Stomach (tissue), 4 donors: Measurements from ENCODE around the gene RAD52.

Experiments
- EP300 ChIP-seq: sonication (generic); formaldehyde crosslinking; IDR thresholded peaks from one replicate; pipeline ENCODE4 v1.6.1; 2017; ENCODE audit warnings: antibody characterized with exemption
- POLR2A ChIP-seq, 4 donors: fragments of 450-650 bp; IDR thresholded peaks; one replicate each; pipeline ENCODE4 v1.6.1; 2016; ENCODE audit warnings: antibody characterized with exemption in 4 of 4, control low read depth in 2 of 4, mild to moderate bottlenecking in 1 of 4, moderate library complexity in 1 of 4
- POLR2AphosphoS5 ChIP-seq, 3 donors: sonication (generic); formaldehyde crosslinking; IDR thresholded peaks; one replicate each; pipeline ENCODE4 v1.6.1; 2016; ENCODE audit warnings: antibody characterized with exemption in 3 of 3
- TF ChIP-seq, protein P1 (sequence below), 7 experiments: fragments of 450-650 bp in 4 of 7; fragments of 200-600 bp in 3 of 7; sonication (generic) in 3 of 7; IDR thresholded peaks; one replicate each; pipeline ENCODE4 v1.5.1; 2016 to 2019; ENCODE audit warnings: antibody characterized with exemption in 7 of 7, control low read depth in 2 of 7, mild to moderate bottlenecking in 1 of 7

DNA sequence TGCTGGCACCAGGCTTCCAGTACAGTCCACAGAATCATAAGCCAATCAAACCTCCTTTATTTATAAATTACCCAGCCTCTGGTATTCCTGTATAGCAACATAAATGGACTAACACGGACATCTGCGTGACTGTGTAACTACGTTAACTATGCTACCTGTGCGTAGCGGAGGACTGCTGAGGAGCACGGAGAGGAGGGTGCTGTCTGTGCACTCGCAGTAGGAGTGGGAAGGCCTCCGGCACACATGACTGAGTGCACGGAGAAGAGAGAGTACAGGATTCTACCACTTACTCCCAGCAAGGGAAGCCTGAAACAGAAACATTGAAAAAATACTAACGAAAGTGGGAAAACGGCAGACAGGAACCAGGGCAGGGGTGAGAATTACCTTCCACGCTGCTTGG lies 22.9 kb downstream of the RAD52 start:
- TF ChIP-seq, protein P1, sequence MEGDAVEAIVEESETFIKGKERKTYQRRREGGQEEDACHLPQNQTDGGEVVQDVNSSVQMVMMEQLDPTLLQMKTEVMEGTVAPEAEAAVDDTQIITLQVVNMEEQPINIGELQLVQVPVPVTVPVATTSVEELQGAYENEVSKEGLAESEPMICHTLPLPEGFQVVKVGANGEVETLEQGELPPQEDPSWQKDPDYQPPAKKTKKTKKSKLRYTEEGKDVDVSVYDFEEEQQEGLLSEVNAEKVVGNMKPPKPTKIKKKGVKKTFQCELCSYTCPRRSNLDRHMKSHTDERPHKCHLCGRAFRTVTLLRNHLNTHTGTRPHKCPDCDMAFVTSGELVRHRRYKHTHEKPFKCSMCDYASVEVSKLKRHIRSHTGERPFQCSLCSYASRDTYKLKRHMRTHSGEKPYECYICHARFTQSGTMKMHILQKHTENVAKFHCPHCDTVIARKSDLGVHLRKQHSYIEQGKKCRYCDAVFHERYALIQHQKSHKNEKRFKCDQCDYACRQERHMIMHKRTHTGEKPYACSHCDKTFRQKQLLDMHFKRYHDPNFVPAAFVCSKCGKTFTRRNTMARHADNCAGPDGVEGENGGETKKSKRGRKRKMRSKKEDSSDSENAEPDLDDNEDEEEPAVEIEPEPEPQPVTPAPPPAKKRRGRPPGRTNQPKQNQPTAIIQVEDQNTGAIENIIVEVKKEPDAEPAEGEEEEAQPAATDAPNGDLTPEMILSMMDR (IDR thresholded peaks at IDR 0.05), result no peak
- no peak for TF ChIP-seq POLR2AphosphoS5 (IDR thresholded peaks at IDR 0.05)
- TF ChIP-seq POLR2A (IDR thresholded peaks at IDR 0.05), result no peak
- TF ChIP-seq EP300, result no peak
